Measurements from ENCODE around the gene ZNF311. TPM values are rescaled to one million over a fixed set of nuclear protein-coding genes. Genes with fewer than 3 reads are reported as not detected.
"Not testable (repeated sequence)": the region's sequence is repeated elsewhere in the genome, so short reads cannot be mapped to it uniquely, and the experiment has no call there.

The ZNF311 gene
- total RNA-seq, 1 donor from 2014 or later: 0.32 TPM

DNA sequence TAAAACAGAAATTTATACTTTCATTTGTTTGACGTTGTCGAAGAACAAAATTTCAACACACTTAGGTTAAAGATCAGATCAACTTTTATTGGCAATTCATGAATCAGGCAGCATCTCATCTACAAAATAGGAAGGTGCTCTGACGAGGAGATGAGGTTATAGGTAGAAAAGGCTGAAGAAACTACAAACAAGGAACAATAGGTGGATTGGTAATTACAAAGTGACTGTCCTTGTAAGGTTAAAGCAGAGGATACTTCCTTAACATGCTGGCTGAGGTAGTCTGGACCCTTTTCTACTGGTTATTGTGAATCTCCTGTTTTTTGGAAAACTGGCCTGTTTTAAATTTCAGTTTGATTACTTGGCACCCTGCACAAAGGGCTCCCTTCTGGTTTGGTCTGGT lies 48.8 kb downstream of the ZNF311 start:
- no peak for DNase-seq (ENCODE audit: low read depth)

DNA sequence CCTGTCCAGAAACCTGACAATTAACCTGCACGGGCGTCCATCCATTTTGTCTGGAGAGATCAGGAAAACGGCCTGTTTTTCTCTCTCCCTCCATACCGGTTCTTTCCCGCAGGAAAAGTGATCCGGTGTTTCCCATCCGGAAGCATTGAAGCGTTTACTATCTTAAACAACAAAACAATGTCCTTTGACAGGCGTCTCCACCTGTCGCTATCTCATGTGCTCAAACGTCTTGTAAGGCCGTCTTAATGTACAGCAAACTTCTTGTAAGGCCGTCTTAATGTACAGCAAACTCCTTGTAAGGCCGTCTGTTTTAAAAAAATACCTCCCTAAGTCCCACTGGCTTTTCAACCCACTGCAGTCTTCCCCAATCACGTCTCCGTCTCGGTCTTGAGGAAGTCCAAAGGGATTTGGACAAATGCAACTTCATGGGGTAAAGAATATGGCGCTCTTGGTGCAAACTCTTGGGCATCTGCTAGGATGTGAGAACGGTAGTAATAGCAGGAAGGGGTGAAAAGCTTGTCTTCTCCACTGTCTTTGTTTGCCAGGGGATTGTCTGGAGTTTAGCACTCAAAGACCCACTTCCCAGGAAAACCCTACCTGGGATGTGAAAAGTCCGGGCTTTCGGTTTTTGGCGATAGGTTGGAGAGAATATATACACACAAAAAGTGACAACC lies 51.4 kb downstream of the ZNF311 start:
- DNase-seq (ENCODE audit: low read depth): peak; percentile 24

DNA sequence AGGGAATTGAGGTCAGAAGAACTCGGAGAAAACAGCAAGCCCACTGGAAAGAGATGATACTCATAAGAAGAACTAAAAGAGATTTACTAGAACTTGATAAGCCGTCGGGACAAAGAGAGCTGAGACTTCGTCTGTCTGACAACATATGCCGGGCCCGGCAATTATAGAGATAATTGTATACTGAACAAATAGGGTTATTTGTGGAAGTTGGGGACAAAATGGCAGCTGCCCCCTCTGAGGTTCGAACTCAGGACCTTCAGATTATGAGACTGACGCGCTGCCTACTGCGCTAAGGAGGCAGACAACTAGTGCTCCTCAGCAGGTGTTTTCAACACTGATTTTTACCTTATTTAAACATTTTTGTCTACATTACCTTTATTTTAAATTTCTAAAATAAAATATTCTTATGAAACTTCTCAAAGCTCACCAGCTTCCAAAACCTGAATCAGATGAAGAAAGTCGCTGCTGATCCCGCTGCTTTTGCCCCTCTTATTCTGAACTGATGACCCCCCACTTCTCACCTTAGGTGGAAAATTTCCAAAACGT lies 52.0 kb downstream of the ZNF311 start:
- peak; percentile 51 for DNase-seq (ENCODE audit: low read depth)

DNA sequence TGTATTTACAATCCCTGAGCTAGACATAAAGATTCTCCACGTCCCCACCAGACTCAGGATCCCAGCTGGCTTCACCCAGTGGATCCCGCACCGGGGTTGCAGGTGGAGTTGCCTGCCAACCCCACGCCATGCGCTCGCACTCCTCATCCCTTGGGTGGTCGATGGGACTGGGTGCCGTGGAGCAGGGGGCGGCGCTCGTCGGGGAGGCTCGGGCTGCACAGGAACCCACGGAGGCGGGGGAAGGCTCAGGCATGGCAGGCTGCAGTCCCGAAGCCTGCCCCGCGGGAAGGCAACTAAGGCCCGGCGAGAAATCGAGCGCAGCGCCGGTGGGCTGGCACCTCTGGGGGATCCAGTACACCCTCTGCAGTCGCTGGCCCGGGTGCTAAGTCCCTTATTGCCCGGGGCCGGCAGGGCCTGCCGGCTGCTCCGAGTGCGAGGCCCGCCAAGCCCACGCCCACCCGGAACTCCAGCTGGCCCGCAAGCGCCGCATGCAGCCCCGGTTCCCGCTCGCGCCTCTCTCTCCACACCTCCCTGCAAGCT lies 55.4 kb downstream of the ZNF311 start:
- not testable (repeated sequence) for DNase-seq (ENCODE audit: low read depth)

DNA sequence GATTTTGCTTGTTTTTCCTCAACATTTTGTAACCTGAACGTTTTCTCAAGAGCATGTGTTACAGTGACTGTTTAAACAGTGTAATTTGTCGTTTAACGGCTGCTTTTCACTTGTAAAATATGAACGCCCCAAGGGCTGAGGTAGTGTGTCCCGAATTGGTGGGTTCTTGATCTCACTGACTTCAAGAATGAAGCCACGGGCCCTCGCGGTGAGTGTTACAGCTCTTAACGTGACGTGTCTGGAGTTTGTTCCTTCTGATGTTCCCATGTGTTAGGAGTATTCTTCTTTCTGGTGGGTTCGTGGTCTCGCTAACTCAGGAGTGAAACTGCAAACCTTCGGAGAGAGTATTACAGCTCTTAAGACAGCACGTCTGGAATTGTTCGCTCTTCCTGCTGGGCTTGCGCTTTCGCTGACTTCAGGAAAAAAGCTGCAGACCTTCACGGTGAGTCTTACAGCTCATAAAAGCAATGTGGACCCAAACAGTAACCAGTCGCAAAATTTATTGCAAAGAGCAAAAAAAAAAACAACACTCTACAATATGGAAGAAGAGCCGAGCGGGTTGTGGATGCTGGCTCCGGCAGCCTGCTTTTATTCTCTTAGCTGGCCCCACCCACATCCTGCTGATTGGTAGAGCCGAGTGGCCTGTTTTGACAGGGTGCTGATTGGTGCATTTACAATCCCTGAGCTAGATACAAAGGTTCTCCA lies 56.2 kb downstream of the ZNF311 start:
- no peak for DNase-seq (ENCODE audit: low read depth)

DNA sequence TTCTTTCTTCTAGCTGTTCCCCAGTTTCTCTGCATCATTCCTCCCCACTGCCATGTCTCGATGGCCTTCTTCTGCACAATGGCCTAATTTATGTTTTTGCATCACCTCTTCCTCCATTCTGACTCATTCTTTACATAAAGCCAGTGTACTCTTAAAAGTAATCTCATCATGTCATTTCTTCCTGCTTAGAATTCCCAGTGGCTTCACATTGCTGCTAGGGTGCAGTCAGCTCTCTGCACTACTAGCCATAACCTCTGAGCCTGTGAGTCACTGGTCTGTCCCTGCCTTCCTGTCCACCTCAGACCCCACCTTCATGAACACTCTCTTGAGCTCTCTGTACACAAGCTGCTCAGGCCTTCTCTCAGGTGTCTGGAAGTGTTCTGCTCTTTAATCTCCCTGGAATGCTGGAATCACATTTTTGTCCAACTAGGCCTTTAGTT lies 57.3 kb downstream of the ZNF311 start:
- no peak for DNase-seq (ENCODE audit: low read depth)

DNA sequence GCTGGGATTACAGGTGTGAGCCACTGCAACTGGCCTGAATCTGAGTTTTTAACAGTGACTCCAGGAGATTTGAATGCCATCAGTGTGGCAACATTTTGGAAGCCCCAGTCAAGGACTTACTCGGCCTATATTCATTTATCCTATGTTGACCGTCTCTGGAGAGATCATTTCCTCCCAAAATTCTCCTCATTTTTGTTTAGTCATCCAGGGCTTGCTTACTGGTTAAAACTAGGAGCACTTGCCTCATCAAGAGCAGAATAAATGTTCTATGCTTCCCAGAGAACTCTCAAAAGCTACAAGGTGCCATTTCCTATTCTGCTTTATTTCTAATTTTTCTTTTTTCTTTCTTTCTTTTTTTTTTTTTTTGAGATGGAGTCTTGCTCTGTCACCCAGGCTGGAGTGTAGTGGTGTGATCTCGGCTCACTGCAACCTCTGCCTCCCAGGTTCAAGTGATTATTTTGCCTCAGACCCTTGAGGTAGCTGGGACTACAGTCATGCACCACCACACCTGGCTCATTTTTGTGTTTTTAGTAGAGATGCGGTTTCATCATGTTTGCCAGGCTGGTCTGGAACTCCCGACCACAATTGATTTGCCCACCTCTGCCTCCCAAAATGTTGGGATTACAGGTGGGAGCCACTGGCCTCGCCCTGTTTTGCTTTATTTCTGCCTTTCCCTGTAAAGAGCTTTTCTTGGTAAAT lies 57.9 kb downstream of the ZNF311 start:
- no peak for DNase-seq (ENCODE audit: low read depth)

DNA sequence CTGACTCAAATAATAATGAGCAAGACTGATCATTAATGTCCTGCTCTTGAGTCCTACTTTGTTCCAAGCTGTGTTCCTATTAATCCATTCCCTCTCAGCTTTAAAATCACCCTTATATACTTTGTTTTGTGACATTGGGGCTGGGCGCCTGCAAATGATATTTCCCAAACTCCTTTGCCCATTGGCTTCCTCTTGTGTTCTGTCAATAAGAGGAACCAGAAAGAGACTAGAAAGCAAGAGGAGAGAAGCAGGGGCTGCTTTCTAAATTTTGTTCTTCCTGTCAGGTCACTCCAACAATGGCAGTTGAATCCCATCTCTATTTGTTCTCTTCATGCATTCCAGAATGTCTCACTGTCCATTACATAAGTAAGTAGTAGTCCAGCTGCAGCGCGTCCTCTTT lies 59.8 kb downstream of the ZNF311 start:
- no peak for DNase-seq (ENCODE audit: low read depth)

Other genes starting within 250 kb of the ZNF311 start
- 65.7 and 67.2 TPM in 2 replicates for gene TRIM27, start 81.3 kb downstream of the ZNF311 start, total RNA-seq
- not detected in 2 replicates for gene OR2W1, start 39.9 kb upstream of the ZNF311 start, total RNA-seq
- not detected in 2 replicates for gene OR2B3, start 82.0 kb upstream of the ZNF311 start, total RNA-seq
- not detected in 2 replicates for gene OR2J1, start 94.2 kb upstream of the ZNF311 start, total RNA-seq
- gene OR2J3, start 102.7 kb upstream of the ZNF311 start, total RNA-seq: not detected in 2 replicates
- not detected in 2 replicates for gene OR2J2, start 165.6 kb upstream of the ZNF311 start, total RNA-seq

Measured in myocyte (in vitro differentiated cells).